HepG2 (cell line): ENCODE measurements around the gene KLRF2.

Source experiments
- KDM1A ChIP-seq: IDR thresholded peaks from 2 replicates; pipeline ENCODE4 v1.6.1; 2016; ENCODE audit warnings: missing compliant biosample characterization
- POLR2A ChIP-seq, 2 experiments: IDR thresholded peaks; 2 replicates each; pipeline ENCODE4 v1.6.1; 2011; ENCODE audit warnings: low read depth in 2 of 2, low read length in 2 of 2, mild to moderate bottlenecking in 1 of 2, moderate library complexity in 1 of 2; ENCODE audit not compliant: insufficient read depth in 1 of 2
- POLR2AphosphoS5 ChIP-seq: IDR thresholded peaks from 2 replicates; pipeline ENCODE4 v1.6.1; 2012; ENCODE audit warnings: low read depth, low read length

DNA sequence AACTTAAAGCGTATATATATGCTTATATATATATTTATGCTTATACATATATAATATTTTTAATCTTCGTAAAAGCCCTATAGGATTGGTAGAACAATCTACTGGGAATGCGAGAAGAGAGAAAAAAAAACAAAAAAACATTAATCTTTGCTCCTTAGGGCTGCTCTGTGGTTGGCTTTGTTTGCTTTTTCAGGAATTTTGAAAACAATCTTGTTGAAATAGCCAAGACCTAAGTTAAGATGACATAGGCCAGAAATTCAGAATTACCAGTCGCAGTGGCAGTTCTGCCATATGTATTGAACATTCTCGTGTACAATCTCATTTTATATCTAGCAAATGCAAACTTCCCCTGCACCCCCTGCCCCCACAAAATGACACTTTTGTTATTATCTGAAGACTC lies 699 bp downstream of the KLRF2 start:
- no peak for TF ChIP-seq POLR2AphosphoS5
- TF ChIP-seq KDM1A (CRISPR knock-in tag) = no peak
- TF ChIP-seq POLR2A (IDR thresholded peaks at IDR 0.05; ENCODE audit: insufficient read depth in 1 of 2, low read depth in 2 of 2, low read length in 2 of 2) = no peak
